HG03342 (cell line): ENCODE results near the gene DLGAP4.
"Not testable (repeated sequence)": the region's sequence is repeated elsewhere in the genome, so short reads cannot be mapped to it uniquely, and the experiment has no call there.

Source experiments
- ATAC-seq: cut with Tn5 transposase; IDR thresholded peaks from one replicate; pipeline ENCODE4 v1.9.1; 2021; ENCODE audit warnings: mild to moderate bottlenecking, moderate library complexity; ENCODE audit not compliant: unreplicated experiment

The DLGAP4 gene

DNA sequence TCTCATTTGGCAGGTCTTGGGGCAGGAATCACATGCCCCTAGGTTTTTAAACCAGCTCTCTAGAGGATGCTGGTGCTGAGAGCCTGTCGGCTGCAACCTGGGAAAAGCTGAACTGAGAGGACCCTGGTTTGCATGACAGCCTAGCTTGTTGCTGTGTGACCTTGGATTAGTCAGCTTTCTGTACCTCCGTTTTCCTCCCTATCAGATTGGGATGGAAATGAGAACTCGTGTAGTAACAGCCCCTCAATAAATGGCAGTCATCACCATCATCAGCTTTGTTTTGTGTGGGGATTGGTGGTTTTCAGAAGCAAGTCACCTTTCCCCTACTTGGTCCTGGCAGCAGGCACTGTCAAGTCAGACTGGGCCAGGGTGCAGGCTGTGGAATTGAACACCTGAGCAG is 159.9 kb downstream of the DLGAP4 start:
- ATAC-seq = no peak

- no peak for ATAC-seq
Measured at GRCh38 chr20:36467076-36467999, 161.2 kb downstream of the DLGAP4 start.

DNA sequence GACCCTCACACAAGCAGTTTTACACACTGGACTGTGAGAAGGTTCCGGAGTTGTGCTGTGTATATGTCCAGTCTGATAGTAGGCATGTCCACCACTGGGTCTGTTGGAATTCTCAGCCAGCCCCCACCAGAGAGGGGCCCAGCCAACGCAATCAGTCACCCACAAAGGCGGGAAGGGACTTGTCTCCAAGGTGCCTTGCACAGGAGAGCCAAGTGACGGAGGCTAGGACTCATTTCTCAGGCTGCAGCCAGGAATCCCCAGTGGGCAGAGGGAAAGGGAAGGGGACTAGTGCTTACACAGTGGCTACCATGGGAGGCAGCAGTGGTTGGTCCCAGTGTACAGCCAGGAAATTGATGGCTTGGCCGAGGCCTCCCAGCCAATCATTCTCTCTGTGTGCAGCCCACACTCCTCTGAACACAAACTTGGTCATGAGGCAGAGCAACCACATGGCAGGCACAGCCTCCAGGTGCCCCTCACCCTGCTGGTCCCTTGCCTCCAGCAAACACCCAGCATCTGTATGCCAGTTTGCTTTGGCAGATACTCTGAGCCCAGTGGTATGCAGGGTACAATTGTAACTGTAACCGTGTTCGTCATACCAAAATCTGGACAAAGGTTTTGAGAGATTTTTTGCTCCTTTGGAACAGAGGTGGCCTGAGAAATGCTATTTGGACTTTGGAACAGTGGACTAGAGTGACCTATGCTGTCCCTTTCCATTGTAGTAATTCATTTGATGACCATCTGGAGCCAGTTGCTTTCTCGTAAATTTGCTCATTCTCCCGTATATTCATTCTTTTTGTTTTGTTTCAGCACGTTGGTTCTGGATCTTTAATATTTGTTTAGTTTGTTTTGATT is 162.2 kb downstream of the DLGAP4 start:
- ATAC-seq = no peak

DNA sequence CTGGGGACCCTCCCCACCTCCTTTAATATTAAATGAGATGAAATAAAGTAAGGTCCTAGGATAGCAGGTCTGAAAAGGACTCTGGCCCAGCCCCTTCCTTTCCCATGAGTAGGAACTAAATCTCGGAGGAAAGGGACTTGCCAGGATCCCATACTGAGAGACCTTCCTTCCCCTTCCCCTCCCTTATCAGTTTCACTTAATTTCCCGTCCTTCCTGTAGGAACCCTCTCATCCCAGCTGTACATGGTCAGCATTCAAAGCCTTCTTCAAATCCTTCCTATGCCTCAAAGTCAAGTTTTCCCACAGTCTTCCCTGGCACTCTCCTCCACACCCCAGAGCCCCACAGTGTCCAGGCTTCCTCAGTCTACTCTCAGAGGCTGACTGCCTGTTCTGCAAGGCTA is 163.8 kb downstream of the DLGAP4 start:
- ATAC-seq = no peak

- ATAC-seq = no peak
Measured at GRCh38 chr20:36471885-36472636, 165.9 kb downstream of the DLGAP4 start.

- no peak for ATAC-seq
Measured at GRCh38 chr20:36472637-36473090, 166.5 kb downstream of the DLGAP4 start.

DNA sequence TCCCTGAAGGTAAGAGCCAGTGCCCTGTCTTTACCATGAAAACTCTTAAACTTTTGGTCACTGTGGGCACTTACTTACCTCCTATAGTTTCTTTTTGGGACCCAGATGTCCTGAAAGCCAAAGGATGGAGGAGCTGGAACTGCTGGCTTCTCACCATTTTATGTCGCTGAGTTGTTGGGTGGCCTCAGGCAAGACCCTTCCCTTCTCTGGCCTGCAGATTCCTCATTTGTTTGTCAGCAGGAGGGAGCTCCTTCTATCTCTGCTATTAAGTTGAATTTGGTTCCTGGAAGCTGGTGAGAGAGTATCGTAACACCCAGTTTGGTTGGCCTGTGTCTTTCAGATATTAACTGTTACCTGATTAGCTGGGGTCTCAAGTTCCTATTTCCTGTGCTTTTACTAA is 167.0 kb downstream of the DLGAP4 start:
- ATAC-seq = no peak

DNA sequence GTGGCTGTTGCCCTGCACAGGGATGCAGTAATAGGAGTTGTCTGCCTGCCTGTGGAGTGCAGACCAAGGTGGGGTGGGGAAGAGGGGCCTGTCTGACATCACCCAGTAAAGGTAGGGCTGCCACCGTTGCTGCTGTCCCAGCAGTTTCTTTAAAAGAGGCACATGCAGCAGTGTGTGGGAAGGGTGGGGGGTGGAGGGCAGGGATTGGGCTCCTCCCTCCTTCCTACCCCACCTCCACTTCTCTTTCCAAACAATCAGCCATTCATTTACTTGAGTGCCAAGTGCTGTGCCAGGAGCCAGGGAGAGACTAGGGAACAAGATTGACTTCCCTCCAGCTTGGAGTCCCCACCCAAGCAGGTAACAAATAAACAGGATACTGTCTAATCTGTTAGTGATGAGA is 168.4 kb downstream of the DLGAP4 start:
- ATAC-seq = no peak

DNA sequence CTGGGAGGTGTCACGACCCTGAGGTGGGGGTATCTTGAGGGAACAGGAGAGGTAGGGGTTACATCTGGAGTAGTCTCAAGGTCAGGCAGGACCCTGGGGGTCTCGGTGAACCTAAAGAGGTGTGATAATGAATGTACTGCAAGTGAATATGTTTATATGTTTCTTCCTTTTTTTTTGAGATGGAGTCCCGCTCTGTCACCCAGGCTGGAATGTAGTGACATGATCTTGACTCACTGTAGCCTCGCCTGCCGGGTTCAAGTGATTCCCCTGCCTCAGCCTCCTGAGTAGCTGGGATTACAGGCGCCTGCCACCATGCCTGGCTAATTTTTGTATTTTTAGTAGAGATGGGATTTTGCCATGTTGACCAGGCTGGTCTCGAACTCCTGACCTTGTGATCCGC is 168.9 kb downstream of the DLGAP4 start:
- not testable (repeated sequence) for ATAC-seq

DNA sequence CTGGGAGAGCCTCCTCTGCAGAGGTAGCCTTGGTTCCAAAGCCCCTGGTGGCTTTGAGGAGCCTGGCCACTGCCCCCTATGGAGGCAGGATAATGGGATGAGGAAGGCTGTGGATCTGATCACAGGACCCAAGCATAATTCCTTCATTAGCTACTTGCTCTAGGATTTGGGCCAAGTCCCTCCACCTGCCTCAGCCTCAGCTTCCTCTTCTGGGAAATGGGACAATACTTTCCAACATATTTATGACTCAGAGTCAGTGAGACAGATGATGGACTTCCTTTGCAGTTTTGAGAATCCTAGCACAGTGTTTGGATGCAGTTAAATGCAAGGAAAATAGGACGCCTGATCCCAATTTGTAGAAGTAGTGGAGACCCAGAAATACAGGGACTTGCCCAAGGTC is 171.3 kb downstream of the DLGAP4 start:
- no peak for ATAC-seq

DNA sequence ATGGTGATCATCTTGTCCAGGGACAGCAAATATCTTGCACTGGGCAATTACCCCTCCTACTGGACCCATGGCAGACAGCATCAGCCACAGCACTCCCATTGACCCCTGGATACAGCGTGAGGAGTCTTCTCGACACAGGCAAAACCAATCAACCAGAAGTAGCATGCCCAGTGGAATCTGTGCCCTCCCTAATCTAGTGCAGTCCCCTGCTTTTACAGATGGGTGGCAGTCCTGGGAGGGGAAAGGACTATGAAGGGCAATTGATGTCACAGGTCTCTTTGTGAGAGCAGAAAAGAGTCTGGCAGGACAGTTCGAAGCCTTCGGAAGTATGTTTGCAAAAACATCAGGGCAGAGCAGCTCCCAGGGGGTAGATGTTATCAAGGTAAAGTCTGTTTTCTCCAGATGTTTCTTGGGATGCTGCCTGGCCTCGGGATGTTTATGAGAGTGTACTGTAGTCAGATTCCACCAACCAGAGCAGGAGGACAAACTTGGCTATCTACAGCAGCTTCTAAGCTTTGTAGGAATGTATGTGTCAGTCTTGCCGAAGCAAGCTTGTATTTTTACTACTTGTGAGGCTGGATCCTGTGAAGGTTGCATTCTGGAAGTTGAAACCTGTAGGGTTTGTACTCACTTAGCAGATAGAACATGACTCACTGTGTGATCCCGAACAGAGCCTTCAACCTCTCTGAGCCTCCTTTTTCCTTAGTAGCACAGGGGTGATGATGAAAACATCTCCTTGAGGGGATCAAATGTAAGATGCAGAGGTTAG is 172.2 kb downstream of the DLGAP4 start:
- no peak for ATAC-seq

DNA sequence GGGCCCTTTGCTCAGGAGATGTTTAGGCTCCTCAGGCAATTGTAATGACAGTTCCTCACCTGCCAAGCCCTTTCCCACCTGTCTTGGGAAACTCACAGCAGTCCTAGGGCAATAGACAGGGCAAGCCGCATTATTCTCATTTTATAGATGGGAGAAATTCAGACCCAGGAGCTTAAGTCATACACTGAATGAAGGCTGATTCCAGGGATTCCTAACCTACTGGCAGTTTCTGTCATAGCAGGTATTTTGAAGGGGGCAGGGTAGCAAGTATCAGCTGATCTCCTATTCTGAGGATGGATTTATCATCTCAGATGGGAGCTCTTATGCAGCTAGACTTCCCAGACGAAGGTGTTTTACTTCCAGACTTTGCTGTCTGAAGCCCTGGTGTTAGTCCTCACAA is 173.8 kb downstream of the DLGAP4 start:
- no peak for ATAC-seq

GRCh38 chr20:36480456-36481048 is 174.4 kb downstream of the DLGAP4 start:
- no peak for ATAC-seq

GRCh38 chr20:36481380-36482043 is 175.4 kb downstream of the DLGAP4 start:
- ATAC-seq = no peak

DNA sequence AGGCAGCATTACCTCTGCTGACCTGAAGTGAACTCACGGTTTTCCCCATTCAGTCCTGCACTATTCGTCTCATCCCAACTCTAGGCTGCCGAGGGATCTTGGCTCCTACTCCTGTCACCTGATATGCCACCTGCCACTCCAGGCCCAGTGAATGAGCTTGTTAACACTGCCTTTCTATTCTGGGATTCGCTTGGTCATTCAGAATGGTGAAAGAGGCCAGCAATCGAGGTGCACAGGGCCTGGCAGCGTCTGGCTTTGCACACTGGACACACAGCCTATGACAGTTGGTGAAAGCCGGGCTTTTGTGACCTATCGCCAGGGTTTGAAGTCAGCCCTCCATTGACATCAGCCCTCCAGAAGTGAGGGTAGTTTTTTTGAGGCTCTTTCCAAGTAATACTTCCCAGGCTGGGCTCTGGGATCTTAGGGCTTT is 175.9 kb downstream of the DLGAP4 start:
- ATAC-seq = no peak

GRCh38 chr20:36483209-36483918 is 177.2 kb downstream of the DLGAP4 start:
- no peak for ATAC-seq

GRCh38 chr20:36483919-36484808 is 178.0 kb downstream of the DLGAP4 start:
- ATAC-seq = no peak

GRCh38 chr20:36485286-36485685 is 179.1 kb downstream of the DLGAP4 start:
- no peak for ATAC-seq
